DOHH2 (cell line): Measurements from ENCODE around the gene SLBP.

Experiments used
- H3F3A ChIP-seq: fragments of 200-600 bp; sonication (generic), shearing (Covaris generic); 2 replicates; pipeline ENCODE4 v1.6.0; 2016; ENCODE audit warnings: antibody characterized with exemption, mild to moderate bottlenecking; ENCODE audit not compliant: control insufficient read depth, insufficient read depth
- H3K27ac ChIP-seq: fragments of 200-600 bp; sonication (generic); 2 replicates; pipeline ENCODE4 v1.5.1; 2014; ENCODE audit warnings: low read depth, mild to moderate bottlenecking, low read length, moderate library complexity
- H3K27me3 ChIP-seq: fragments of 200-600 bp; sonication (generic); 2 replicates; pipeline ENCODE4 v1.6.1; 2014; ENCODE audit warnings: mild to moderate bottlenecking, low read length, mixed read lengths; ENCODE audit not compliant: control insufficient read depth
- H3K36me3 ChIP-seq: fragments of 200-600 bp; sonication (generic); 2 replicates; pipeline ENCODE4 v1.6.1; 2014; ENCODE audit warnings: mild to moderate bottlenecking, low read length, moderate library complexity, mixed read lengths; ENCODE audit not compliant: control insufficient read depth
- H3K4me1 ChIP-seq: fragments of 200-600 bp; sonication (generic); 2 replicates; pipeline ENCODE4 v1.6.1; 2014; ENCODE audit warnings: mild to moderate bottlenecking, low read length, mixed read lengths; ENCODE audit not compliant: control insufficient read depth
- H3K4me2 ChIP-seq: fragments of 200-600 bp; sonication (generic); 2 replicates; pipeline ENCODE4 v1.6.0; 2014; ENCODE audit warnings: mild to moderate bottlenecking, low read length, moderate library complexity
- H3K4me3 ChIP-seq: fragments of 200-600 bp; sonication (generic); 2 replicates; pipeline ENCODE4 v1.5.1; 2014; ENCODE audit warnings: mild to moderate bottlenecking, low read length, mixed read lengths
- H3K79me2 ChIP-seq: fragments of 200-600 bp; sonication (generic); 2 replicates; pipeline ENCODE4 v1.6.1; 2014; ENCODE audit warnings: mild to moderate bottlenecking, low read length, mixed read lengths; ENCODE audit not compliant: control insufficient read depth
- H3K9me2 ChIP-seq: fragments of 200-600 bp; sonication (generic); replicated peaks from 2 replicates; pipeline ENCODE4 v1.6.1; 2014; ENCODE audit warnings: mild to moderate bottlenecking, low read length, mixed read lengths; ENCODE audit not compliant: control insufficient read depth
- H3K9me3 ChIP-seq: fragments of 200-600 bp; sonication (generic); 2 replicates; pipeline ENCODE4 v1.6.1; 2014; ENCODE audit warnings: antibody characterized with exemption, low read length, mixed read lengths; ENCODE audit not compliant: control insufficient read depth, insufficient read depth
- H4K20me1 ChIP-seq: fragments of 200-600 bp; sonication (generic); 2 replicates; pipeline ENCODE4 v1.6.0; 2014; ENCODE audit warnings: low read depth, mild to moderate bottlenecking, antibody characterized with exemption, low read length, moderate library complexity; ENCODE audit not compliant: control insufficient read depth, insufficient read depth
- EZH2phosphoT487 ChIP-seq: fragments of 200-600 bp; sonication (generic); IDR thresholded peaks from 2 replicates; pipeline ENCODE4 v1.6.1; 2017; ENCODE audit warnings: borderline replicate concordance, mild to moderate bottlenecking, antibody characterized with exemption, low read length, moderate library complexity, mixed read lengths
- TF ChIP-seq, protein P1 (sequence below): fragments of 200-600 bp; sonication (generic); IDR thresholded peaks from one replicate; pipeline ENCODE4 v1.5.1; 2014; ENCODE audit warnings: antibody characterized with exemption, mild to moderate bottlenecking, low read depth, low read length; ENCODE audit not compliant: poor library complexity, severe bottlenecking

Gene SLBP

DNA sequence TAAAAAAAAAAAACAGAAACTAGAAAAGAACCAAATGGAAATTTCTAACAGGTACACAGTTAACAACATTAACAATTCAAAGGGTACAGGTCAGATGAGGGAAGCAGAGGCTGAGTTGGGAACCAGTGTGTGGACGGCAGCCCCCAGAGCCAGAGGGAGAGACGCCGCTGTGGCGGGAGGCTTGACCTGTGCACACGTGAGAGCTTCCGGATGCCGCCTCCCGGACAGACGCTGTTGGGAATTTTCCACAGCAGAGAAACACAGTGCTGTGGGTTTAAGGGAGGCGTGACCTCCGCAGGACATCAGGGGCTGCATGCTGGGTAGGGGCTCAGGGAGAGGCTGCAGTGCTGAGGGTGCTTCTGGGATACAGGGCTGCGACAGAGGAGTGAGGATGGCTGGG, 31.4 kb upstream of the SLBP start:
- H4K20me1 ChIP-seq = peaks cover 6% of the 10 kb centered on the region; the same call in 1 of the 2 replicates
- no peak overlapping the region for H3K27ac ChIP-seq
- H3K4me1 ChIP-seq = 0 out of 2 replicates have a peak, but pooled peaks cover 4% of the 10 kb centered on the region
- H3K4me2 ChIP-seq = no peak overlapping the region
- H3K36me3 ChIP-seq = peaks cover 68% of the 10 kb centered on the region
- no peaks in the 10 kb centered on the region for H3K79me2 ChIP-seq
- no peak overlapping the region for H3K4me3 ChIP-seq
- no peaks in the 10 kb centered on the region for H3K9me2 ChIP-seq
- no peaks in the 10 kb centered on the region for H3K27me3 ChIP-seq
- H3F3A ChIP-seq = peaks cover 39% of the 10 kb centered on the region
- no peak for TF ChIP-seq EZH2phosphoT487
- TF ChIP-seq, protein P1, sequence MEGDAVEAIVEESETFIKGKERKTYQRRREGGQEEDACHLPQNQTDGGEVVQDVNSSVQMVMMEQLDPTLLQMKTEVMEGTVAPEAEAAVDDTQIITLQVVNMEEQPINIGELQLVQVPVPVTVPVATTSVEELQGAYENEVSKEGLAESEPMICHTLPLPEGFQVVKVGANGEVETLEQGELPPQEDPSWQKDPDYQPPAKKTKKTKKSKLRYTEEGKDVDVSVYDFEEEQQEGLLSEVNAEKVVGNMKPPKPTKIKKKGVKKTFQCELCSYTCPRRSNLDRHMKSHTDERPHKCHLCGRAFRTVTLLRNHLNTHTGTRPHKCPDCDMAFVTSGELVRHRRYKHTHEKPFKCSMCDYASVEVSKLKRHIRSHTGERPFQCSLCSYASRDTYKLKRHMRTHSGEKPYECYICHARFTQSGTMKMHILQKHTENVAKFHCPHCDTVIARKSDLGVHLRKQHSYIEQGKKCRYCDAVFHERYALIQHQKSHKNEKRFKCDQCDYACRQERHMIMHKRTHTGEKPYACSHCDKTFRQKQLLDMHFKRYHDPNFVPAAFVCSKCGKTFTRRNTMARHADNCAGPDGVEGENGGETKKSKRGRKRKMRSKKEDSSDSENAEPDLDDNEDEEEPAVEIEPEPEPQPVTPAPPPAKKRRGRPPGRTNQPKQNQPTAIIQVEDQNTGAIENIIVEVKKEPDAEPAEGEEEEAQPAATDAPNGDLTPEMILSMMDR = no peak
- H3K9me3 ChIP-seq = no peaks in the 10 kb centered on the region

GRCh38 chr4:1741208-1741607, 29.1 kb upstream of the SLBP start:
- no peak for TF ChIP-seq EZH2phosphoT487
- TF ChIP-seq, protein P1 = no peak
- Histone ChIP-seq H3K79me2 (no peaks in the 10 kb centered on the region), H4K20me1 (peaks cover 9% of the 10 kb centered on the region; the same call in 1 of the 2 replicates), H3K27me3 (no peaks in the 10 kb centered on the region), H3F3A (peaks cover 39% of the 10 kb centered on the region), H3K36me3 (peaks cover 91% of the 10 kb centered on the region), H3K9me2 (no peaks in the 10 kb centered on the region), H3K27ac (no peak overlapping the region), H3K4me2 (no peak overlapping the region), H3K4me1 (no peaks in the 10 kb centered on the region), H3K4me3 (no peak overlapping the region), H3K9me3 (no peaks in the 10 kb centered on the region)

DNA sequence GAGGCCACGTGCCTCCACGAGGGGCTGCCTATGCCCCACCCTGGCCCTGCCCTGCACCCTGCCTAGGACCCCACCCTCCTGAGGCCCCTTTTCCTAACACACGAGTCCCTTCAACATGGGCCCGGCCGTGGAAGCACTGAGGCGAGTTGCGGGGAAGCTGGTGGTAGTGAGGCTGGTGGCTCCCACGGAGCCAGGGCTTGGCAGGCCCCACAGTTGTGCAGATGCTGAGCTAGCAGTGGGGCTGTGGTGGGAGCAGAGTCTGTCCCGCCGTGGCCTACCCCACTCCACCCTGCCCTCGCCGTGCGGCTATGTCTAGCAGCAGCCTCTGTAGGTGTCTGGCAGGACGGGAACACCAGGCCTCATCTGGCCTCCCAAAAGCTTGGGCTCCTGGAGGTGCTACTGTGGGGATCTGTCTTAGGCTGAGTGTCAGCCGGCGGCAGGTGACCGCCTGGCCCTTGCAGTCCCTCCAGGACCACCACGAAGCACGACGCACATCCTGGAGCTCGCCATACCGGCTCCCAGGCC, 28.0 kb upstream of the SLBP start:
- Histone ChIP-seq H3K4me2 (no peak overlapping the region), H3K79me2 (peaks cover 7% of the 10 kb centered on the region), H3K27ac (no peak overlapping the region), H3K9me2 (no peaks in the 10 kb centered on the region), H3K4me1 (no peaks in the 10 kb centered on the region), H4K20me1 (peaks cover 9% of the 10 kb centered on the region; the same call in 1 of the 2 replicates), H3K4me3 (no peak overlapping the region), H3F3A (peaks cover 31% of the 10 kb centered on the region), H3K27me3 (no peaks in the 10 kb centered on the region), H3K36me3 (peaks cover 92% of the 10 kb centered on the region), H3K9me3 (no peaks in the 10 kb centered on the region)
- TF ChIP-seq, protein P1 = no peak
- no peak for TF ChIP-seq EZH2phosphoT487
